ENCODE data around the gene COPZ1.

- TF ChIP-seq EZH2phosphoT487 (IDR thresholded peaks at IDR 0.05; ENCODE audit: insufficient read depth, low read depth), result no peak
- TF ChIP-seq EZH2 (IDR thresholded peaks at IDR 0.05; ENCODE audit: insufficient read depth, poor library complexity, severe bottlenecking), result no peak
Measured at GRCh38 chr12:54329759-54330158, 4.8 kb downstream of the COPZ1 start.

Data from GM23248 (cell line).